PFSK-1 (cell line): ENCODE data around the gene TM4SF4.

Experiments
- POLR2AphosphoS5 ChIP-seq: IDR thresholded peaks from 2 replicates; pipeline ENCODE4 v1.6.1; 2012; ENCODE audit warnings: low read depth, mild to moderate bottlenecking, control low read depth, low read length, moderate library complexity
- SIN3A ChIP-seq: IDR thresholded peaks from 2 replicates; pipeline ENCODE4 v1.6.1; 2012; ENCODE audit warnings: mild to moderate bottlenecking, low read length, moderate library complexity, borderline replicate concordance; ENCODE audit not compliant: insufficient read depth
- TAF1 ChIP-seq: IDR thresholded peaks from 2 replicates; pipeline ENCODE4 v1.6.1; 2012; ENCODE audit warnings: low read length, control low read depth, borderline replicate concordance; ENCODE audit not compliant: insufficient read depth

GRCh38 chr3:149509526-149509925 lies 35.0 kb downstream of the TM4SF4 start:
- no peak for TF ChIP-seq POLR2AphosphoS5
- TF ChIP-seq SIN3A, result no peak
- TF ChIP-seq TAF1, result no peak
